Measurements from ENCODE around the gene SPDYE17.
"Not testable (repeated sequence)": the region's sequence is repeated elsewhere in the genome, so short reads cannot be mapped to it uniquely, and the experiment has no call there.

Gene SPDYE17

GRCh38 chr7:76992871-76993270 lies 39.3 kb downstream of the SPDYE17 start:
- H3K36me3 ChIP-seq (replicated peaks); in situ Hi-C loops (cut with HindIII; ENCODE audit: low pct_ligation_motif_present, low sequenced_read_pairs); DNase-seq; H3K27me3 ChIP-seq (replicated peaks); H3K27ac ChIP-seq; H3K4me3 ChIP-seq (ENCODE audit: low read depth, low read length): not testable (repeated sequence)

GRCh38 chr7:76992204-76992603 lies 40.0 kb downstream of the SPDYE17 start:
- H3K27me3 ChIP-seq (replicated peaks); H3K4me3 ChIP-seq (ENCODE audit: low read depth, low read length); DNase-seq; H3K27ac ChIP-seq; H3K36me3 ChIP-seq (replicated peaks); in situ Hi-C loops (cut with HindIII; ENCODE audit: low pct_ligation_motif_present, low sequenced_read_pairs): not testable (repeated sequence)

- H3K27me3 ChIP-seq (replicated peaks); DNase-seq; H3K36me3 ChIP-seq (replicated peaks); in situ Hi-C loops (cut with HindIII; ENCODE audit: low pct_ligation_motif_present, low sequenced_read_pairs); H3K27ac ChIP-seq; H3K4me3 ChIP-seq (ENCODE audit: low read depth, low read length): not testable (repeated sequence)
These were observed 42.0 kb downstream of the SPDYE17 start for GRCh38 chr7:76990202-76990601.

GRCh38 chr7:76985924-76986717 lies 46.0 kb downstream of the SPDYE17 start:
- H3K27me3 ChIP-seq (replicated peaks); DNase-seq; in situ Hi-C loops (cut with HindIII; ENCODE audit: low pct_ligation_motif_present, low sequenced_read_pairs); H3K36me3 ChIP-seq (replicated peaks); H3K4me3 ChIP-seq (ENCODE audit: low read depth, low read length); H3K27ac ChIP-seq: not testable (repeated sequence)

GRCh38 chr7:76984784-76985136 lies 47.4 kb downstream of the SPDYE17 start:
- H3K36me3 ChIP-seq (replicated peaks); DNase-seq; H3K27ac ChIP-seq; H3K27me3 ChIP-seq (replicated peaks); in situ Hi-C loops (cut with HindIII; ENCODE audit: low pct_ligation_motif_present, low sequenced_read_pairs); H3K4me3 ChIP-seq (ENCODE audit: low read depth, low read length): not testable (repeated sequence)

DNA sequence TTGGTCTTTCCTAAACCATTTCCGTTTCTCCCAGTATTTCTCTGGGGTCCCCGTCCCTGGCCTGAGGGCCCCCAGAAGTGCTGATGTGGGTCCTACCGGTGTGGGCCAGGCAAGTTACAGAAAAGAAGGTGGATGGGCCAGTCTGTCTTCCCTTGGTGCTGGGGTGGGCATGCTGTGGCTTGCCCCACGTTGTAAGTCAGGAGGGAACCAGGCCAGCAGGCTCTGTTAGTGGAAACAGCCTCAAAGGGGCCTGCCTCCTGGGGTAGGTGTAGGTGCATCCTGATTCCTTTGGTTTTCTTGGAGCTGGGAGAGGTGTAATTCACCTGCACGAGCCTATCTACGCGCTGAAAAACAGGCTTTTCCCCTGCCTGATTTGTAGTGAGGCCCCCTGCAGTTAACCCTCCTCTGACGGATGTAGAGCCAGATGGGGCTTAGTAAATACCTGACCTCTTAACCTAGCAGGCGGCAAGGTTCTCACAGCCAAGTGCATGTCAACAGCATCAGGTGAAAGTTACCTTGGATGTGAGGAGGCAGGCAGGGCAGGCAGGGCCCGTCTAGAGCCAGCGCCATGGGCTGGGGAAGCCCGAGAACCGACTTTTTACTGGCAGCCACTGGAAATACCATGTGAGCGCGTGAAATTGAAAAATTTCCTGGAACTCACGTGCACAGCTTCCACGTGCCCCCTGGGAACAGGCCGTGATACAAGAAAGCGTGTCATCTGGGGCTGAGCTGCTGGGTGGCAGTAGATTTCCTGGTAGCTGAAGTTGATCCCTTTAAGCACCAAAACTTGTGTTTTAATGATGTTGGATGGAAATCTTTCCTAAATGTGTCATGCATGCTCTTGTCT lies 48.0 kb downstream of the SPDYE17 start:
- H3K27ac ChIP-seq; H3K4me3 ChIP-seq (ENCODE audit: low read depth, low read length); H3K36me3 ChIP-seq (replicated peaks); H3K27me3 ChIP-seq (replicated peaks); DNase-seq; in situ Hi-C loops (cut with HindIII; ENCODE audit: low pct_ligation_motif_present, low sequenced_read_pairs): not testable (repeated sequence)

DNA sequence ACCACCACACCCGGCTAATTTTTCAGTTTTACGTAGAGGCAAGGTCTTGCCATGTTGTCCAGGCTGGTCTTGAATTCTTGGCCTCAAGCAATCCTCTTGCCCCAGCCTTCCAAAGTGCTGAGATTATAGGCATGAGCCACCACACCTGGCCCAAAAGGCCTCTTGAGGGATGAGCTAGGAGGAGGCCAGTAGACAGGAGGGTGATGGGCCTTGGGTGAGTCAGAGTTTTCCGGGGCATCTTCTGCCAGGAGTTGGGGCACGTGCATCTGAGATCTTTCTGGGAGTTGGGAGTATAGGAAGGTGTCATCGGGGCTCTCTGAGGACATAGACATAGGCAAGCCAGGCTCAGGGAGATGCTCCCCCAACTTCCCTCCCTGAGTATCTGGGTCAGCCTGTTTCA lies 48.8 kb downstream of the SPDYE17 start:
- H3K27ac ChIP-seq; H3K36me3 ChIP-seq (replicated peaks); H3K27me3 ChIP-seq (replicated peaks); in situ Hi-C loops (cut with HindIII; ENCODE audit: low pct_ligation_motif_present, low sequenced_read_pairs); DNase-seq; H3K4me3 ChIP-seq (ENCODE audit: low read depth, low read length): not testable (repeated sequence)

DNA sequence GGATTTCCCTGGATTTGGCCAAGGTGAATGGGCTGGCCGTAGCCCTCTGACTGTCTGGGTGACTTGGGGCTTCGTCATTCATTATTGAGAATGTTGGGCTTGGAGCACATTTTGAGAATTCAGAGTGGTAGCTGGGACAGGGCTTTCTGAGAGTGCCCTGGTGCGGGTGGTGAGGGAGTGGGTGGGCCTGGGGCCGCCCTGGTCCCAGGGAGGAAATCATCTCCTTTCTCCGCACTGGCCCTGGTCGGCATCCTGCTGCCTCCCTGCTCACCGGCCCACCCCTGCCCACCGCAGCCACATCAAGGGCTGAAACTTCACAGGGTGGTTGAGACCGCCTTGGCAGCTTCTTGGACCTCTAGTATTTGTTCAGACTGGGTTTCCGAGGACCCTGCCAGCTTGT lies 49.7 kb downstream of the SPDYE17 start:
- in situ Hi-C loops (cut with HindIII; ENCODE audit: low pct_ligation_motif_present, low sequenced_read_pairs); H3K27ac ChIP-seq; H3K36me3 ChIP-seq (replicated peaks); H3K4me3 ChIP-seq (ENCODE audit: low read depth, low read length); H3K27me3 ChIP-seq (replicated peaks); DNase-seq: not testable (repeated sequence)

DNA sequence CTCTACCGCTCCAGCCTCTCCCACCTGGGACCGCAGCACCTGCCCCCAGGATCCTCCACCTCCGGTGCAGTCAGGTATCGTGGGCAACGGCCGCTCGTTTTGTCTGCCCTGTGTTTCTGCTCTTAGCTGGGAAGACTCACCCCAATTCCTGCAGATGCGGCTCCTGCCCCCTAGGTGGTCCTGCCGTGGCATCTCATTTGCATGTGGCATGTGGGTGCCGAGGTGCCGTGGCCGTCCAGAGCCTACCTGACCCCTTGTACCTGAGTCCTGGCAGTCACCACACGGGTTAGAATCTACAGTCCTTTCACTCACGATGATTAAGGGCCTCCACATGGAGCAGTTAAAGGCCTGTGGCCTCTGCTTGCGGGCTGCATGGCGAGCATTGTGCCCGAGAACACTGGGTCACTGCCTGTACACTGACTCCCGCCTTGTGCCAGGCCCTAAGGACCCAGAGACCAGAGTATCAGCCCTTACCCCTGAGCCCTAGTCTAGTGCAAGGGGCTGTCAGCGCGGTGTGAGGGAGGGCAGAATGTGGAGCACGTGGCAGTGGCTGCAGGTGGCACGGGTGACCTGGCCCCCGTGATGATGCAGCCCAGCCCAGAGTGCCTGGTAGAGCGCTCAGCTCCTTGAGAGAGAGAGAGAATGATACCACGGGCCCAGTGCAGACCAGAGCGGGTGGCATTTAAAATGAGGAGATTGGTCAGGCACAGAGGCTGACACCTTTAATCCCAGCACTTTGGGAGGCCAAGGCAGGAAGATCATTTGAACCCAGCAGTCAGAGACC lies 50.8 kb downstream of the SPDYE17 start:
- DNase-seq; in situ Hi-C loops (cut with HindIII; ENCODE audit: low pct_ligation_motif_present, low sequenced_read_pairs); H3K36me3 ChIP-seq (replicated peaks); H3K27ac ChIP-seq; H3K27me3 ChIP-seq (replicated peaks); H3K4me3 ChIP-seq (ENCODE audit: low read depth, low read length): not testable (repeated sequence)

DNA sequence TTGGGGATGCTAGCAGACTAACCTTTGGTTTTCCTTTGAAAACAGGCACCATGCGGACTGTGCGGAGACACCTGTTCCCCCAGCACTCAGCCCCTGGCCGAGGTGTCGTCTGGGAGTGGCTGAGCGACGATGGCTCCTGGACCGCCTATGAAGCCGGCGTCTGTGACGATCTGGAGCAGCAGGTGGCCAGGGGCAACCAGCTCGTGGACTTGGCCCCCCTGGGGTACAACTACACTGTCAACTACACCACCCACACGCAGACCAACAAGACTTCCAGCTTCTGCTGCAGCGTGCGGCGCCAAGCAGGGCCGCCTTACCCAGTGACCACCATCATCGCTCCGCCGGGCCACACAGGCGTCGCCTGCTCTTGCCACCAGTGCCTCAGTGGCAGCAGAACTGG lies 51.6 kb downstream of the SPDYE17 start:
- H3K36me3 ChIP-seq (replicated peaks); in situ Hi-C loops (cut with HindIII; ENCODE audit: low pct_ligation_motif_present, low sequenced_read_pairs); DNase-seq; H3K27ac ChIP-seq; H3K4me3 ChIP-seq (ENCODE audit: low read depth, low read length); H3K27me3 ChIP-seq (replicated peaks): not testable (repeated sequence)

GRCh38 chr7:76977761-76978367 lies 54.3 kb downstream of the SPDYE17 start:
- DNase-seq; H3K36me3 ChIP-seq (replicated peaks); H3K27me3 ChIP-seq (replicated peaks); H3K27ac ChIP-seq; H3K4me3 ChIP-seq (ENCODE audit: low read depth, low read length); in situ Hi-C loops (cut with HindIII; ENCODE audit: low pct_ligation_motif_present, low sequenced_read_pairs): not testable (repeated sequence)

- H3K4me3 ChIP-seq (ENCODE audit: low read depth, low read length); H3K27me3 ChIP-seq (replicated peaks); DNase-seq; in situ Hi-C loops (cut with HindIII; ENCODE audit: low pct_ligation_motif_present, low sequenced_read_pairs); H3K27ac ChIP-seq; H3K36me3 ChIP-seq (replicated peaks): not testable (repeated sequence)
These were observed 57.2 kb downstream of the SPDYE17 start for GRCh38 chr7:76974793-76975579.

GRCh38 chr7:76974336-76974735 lies 57.8 kb downstream of the SPDYE17 start:
- H3K36me3 ChIP-seq (replicated peaks); DNase-seq; H3K27me3 ChIP-seq (replicated peaks); H3K27ac ChIP-seq; H3K4me3 ChIP-seq (ENCODE audit: low read depth, low read length); in situ Hi-C loops (cut with HindIII; ENCODE audit: low pct_ligation_motif_present, low sequenced_read_pairs): not testable (repeated sequence)

Data from brain microvascular endothelial cell (primary cell).